ENCODE data around the gene OR2AP1.

OR2AP1 gene

GRCh38 chr12:55624056-55624455 is 51.8 kb downstream of the OR2AP1 start:
- no peak overlapping the region for H3K4me3 ChIP-seq (ENCODE audit: low read depth, low read length)
- no peak for TF ChIP-seq CTCF (IDR thresholded peaks at IDR 0.05; ENCODE audit: low read depth, low read length, missing control alignments)
- no peak for DNase-seq (ENCODE audit: low read depth)
- in situ Hi-C loops (cut with HindIII; ENCODE audit: low sequenced_read_pairs), result no loop called here

Data from astrocyte of the cerebellum (primary cell).